Endothelial cell of umbilical vein (primary cell): ENCODE results near the gene NDUFS3. TPM values are rescaled to one million over a fixed set of nuclear protein-coding genes. Genes with fewer than 3 reads are reported as not detected.

Experiments used
- BruUV-seq: library from RNA; stranded (reverse); fragments of 400-500 nt; replicated peaks from 2 replicates; lab custom pipeline; 2021; lab: Mats Ljungman, UMichigan
- CTCF ChIA-PET: fragments of 300-600, 350-600 bp; sonication (Branson Sonifier 250); formaldehyde crosslinking; loops from one replicate; lab custom pipeline; 2021; ENCODE audit warnings: antibody characterized with exemption, inconsistent platforms; lab: Charles Lee
- POLR2A ChIA-PET: fragments of 300-600, 350-600 bp; sonication (Branson Sonifier 250); formaldehyde crosslinking; loops from one replicate; lab custom pipeline; 2021; ENCODE audit warnings: antibody characterized with exemption, inconsistent platforms; lab: Charles Lee
- DNase-seq: peaks from one replicate; pipeline ENCODE4 v3.0.0-alpha.2; 2011; ENCODE audit warnings: low read depth, low spot score
- FAIRE-seq: peaks from 2 replicates; lab custom pipeline; 2011; peaks lifted over from hg19 to GRCh38; lab: Jason Lieb, UNC
- H2AFZ ChIP-seq: 2 replicates; pipeline ENCODE4 v1.6.0; 2012; ENCODE audit warnings: low read depth, low read length, control low read depth, inconsistent platforms
- H3K27ac ChIP-seq: 2 replicates; pipeline ENCODE4 v1.5.1; 2011; ENCODE audit warnings: low read depth, mild to moderate bottlenecking, control low read depth, low read length, moderate library complexity; ENCODE audit not compliant: insufficient read depth
- H3K27me3 ChIP-seq, 2 experiments: 2 replicates each; pipeline versions ENCODE4 v1.6.0 to v1.6.1; 2011; ENCODE audit warnings: low read length in 2 of 2, mixed read lengths in 1 of 2; ENCODE audit not compliant: control insufficient read depth in 2 of 2, insufficient read depth in 2 of 2
- H3K36me3 ChIP-seq, 2 experiments: 2 replicates in 1 of 2; 3 replicates in 1 of 2; pipeline ENCODE4 v1.5.1; 2011; ENCODE audit warnings: low read length in 2 of 2, mild to moderate bottlenecking in 1 of 2, moderate library complexity in 1 of 2; ENCODE audit not compliant: control insufficient read depth in 2 of 2, insufficient read depth in 2 of 2; ENCODE audit errors: extremely low read depth in 1 of 2
- H3K4me1 ChIP-seq: 3 replicates; pipeline ENCODE4 v1.5.1; 2011; ENCODE audit warnings: mild to moderate bottlenecking, low read length; ENCODE audit not compliant: control insufficient read depth, insufficient read depth; ENCODE audit errors: extremely low read depth
- H3K4me2 ChIP-seq: 2 replicates; pipeline ENCODE4 v1.6.1; 2011; ENCODE audit warnings: low read length, control low read depth, mixed read lengths; ENCODE audit not compliant: insufficient read depth
- H3K4me3 ChIP-seq, 3 experiments: fragments of 200-600 bp in 1 of 3; sonication (generic), shearing (Covaris generic) in 1 of 3; replicated peaks in 1 of 3; 2 replicates each; pipeline ENCODE4 v1.5.1; 2011 to 2016; ENCODE audit warnings: control low read depth in 3 of 3, low read length in 3 of 3, mild to moderate bottlenecking in 2 of 3, inconsistent platforms in 1 of 3, low read depth in 1 of 3, moderate library complexity in 1 of 3; ENCODE audit not compliant: insufficient read depth in 1 of 3
- H3K79me2 ChIP-seq: 2 replicates; pipeline ENCODE4 v1.6.0; 2012; ENCODE audit warnings: low read length, inconsistent platforms; ENCODE audit not compliant: control insufficient read depth, insufficient read depth
- H3K9ac ChIP-seq: replicated peaks from 2 replicates; pipeline ENCODE3; 2011; ENCODE audit warnings: low read length, control low read depth; ENCODE audit not compliant: insufficient read depth; ENCODE audit errors: extremely low read depth
- H3K9me1 ChIP-seq: replicated peaks from 3 replicates; pipeline ENCODE4 v1.6.0; 2011; ENCODE audit warnings: mild to moderate bottlenecking, low read length; ENCODE audit not compliant: control insufficient read depth, insufficient read depth; ENCODE audit errors: extremely low read depth
- H3K9me3 ChIP-seq: replicated peaks from 2 replicates; pipeline ENCODE4 v1.5.1; 2012; ENCODE audit warnings: low read length, inconsistent platforms; ENCODE audit not compliant: control insufficient read depth, insufficient read depth
- H4K20me1 ChIP-seq: replicated peaks from 2 replicates; pipeline ENCODE3; 2011; ENCODE audit warnings: mild to moderate bottlenecking, low read length; ENCODE audit not compliant: control insufficient read depth, insufficient read depth; ENCODE audit errors: extremely low read depth
- EZH2 ChIP-seq: IDR thresholded peaks from 2 replicates; pipeline ENCODE4 v1.6.1; 2012; ENCODE audit warnings: borderline replicate concordance, low read depth, mild to moderate bottlenecking, moderate library complexity, low read length, inconsistent platforms; ENCODE audit not compliant: severe bottlenecking
- FOS ChIP-seq: IDR thresholded peaks from 2 replicates; pipeline ENCODE4 v1.6.1; 2011; ENCODE audit warnings: mild to moderate bottlenecking, low read length, moderate library complexity, borderline replicate concordance; ENCODE audit not compliant: insufficient read depth
- GATA2 ChIP-seq: IDR thresholded peaks from 2 replicates; pipeline ENCODE4 v1.7.0; 2011; ENCODE audit warnings: low read depth, mild to moderate bottlenecking, moderate library complexity, mixed read lengths, low read length; ENCODE audit not compliant: insufficient read length, insufficient read depth
- JUN ChIP-seq: IDR thresholded peaks from 2 replicates; pipeline ENCODE4 v1.6.1; 2011; ENCODE audit warnings: borderline replicate concordance, low read depth; ENCODE audit not compliant: insufficient read length, insufficient read depth
- MYC ChIP-seq: IDR thresholded peaks from one replicate; pipeline ENCODE4 v1.6.1; 2011; ENCODE audit warnings: mild to moderate bottlenecking, low read depth, low read length
- POLR2A ChIP-seq: IDR thresholded peaks from 2 replicates; pipeline ENCODE4 v1.6.1; 2012; ENCODE audit warnings: low read depth, mild to moderate bottlenecking, control low read depth, low read length
- POLR2AphosphoS5 ChIP-seq: IDR thresholded peaks from 2 replicates; pipeline ENCODE4 v1.6.1; 2012; ENCODE audit warnings: low read depth, mild to moderate bottlenecking, control low read depth, low read length, moderate library complexity; ENCODE audit not compliant: insufficient read depth
- dilution Hi-C: fragments of 300-500 bp; cut with MboI; formaldehyde crosslinking; loops from one replicate; pipeline ENCODE4 v1.15.0; 2019; ENCODE audit warnings: low sequenced_read_pairs; ENCODE audit not compliant: extremely low pct_ligation_motif_present
- intact Hi-C: fragments of 100-400 bp; cut with micrococcal nuclease; formaldehyde crosslinking; loops from one replicate; pipeline ENCODE4 v1.10.0; 2022
- polyA plus RNA-seq, 4 experiments: library from polyadenylated mRNA; depleted of rRNA in 3 of 4; stranded (reverse) in 3 of 4; unstranded in 1 of 4; fragments of >200 nt; gene quantifications; 2 replicates each; pipeline versions ENCODE4 v1.2.1 to v1.2.3, GENCODE V29; 2011 to 2012; ENCODE audit warnings: missing spikeins in 1 of 4
- total RNA-seq: library from RNA; stranded (reverse); gene quantifications from 2 replicates; pipeline ENCODE4 v1.2.3, GENCODE V29; 2021
- TF ChIP-seq, protein P1 (sequence below): IDR thresholded peaks from 2 replicates; pipeline ENCODE4 v1.6.1; 2011; ENCODE audit not compliant: insufficient read depth, insufficient read length
- TF ChIP-seq, protein P2 (sequence below), 2 donors: IDR thresholded peaks; 1 replicate in 1 of 2; 2 replicates in 1 of 2; pipeline ENCODE4 v1.5.1; 2011; ENCODE audit warnings: low read length in 2 of 2, mild to moderate bottlenecking in 2 of 2, moderate library complexity in 2 of 2, control low read depth in 1 of 2, inconsistent platforms in 1 of 2, low read depth in 1 of 2; ENCODE audit not compliant: insufficient read depth in 1 of 2; ENCODE audit errors: extremely low read depth in 1 of 2

The NDUFS3 gene
- total and polyA plus RNA-seq, 2 donors (not counting 3 experiments of a cell fraction or from before 2014, with no cell fraction given): 99.7 to 169 TPM

DNA sequence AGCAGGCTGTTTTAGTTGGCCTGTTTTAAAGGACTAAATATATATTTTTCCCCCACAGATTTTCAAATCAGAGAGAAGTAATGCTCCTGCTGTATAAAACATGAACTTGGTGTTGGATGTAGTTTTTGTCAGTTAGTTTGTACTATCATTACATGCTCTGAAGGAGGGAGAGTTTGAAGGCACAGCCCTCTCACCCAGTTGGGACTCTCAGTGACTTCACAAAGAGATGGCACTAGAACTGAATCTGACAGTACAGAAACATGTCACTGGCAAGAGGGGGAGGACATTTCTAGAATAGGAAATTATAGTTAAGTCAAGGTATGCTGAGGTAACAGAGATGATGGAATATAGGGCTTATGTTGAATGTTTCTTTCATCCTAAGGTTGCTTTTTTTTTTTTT is 36.4 kb downstream of the NDUFS3 start:
- no peak for TF ChIP-seq EZH2
- no peak for TF ChIP-seq JUN
- TF ChIP-seq POLR2A: no peak
- TF ChIP-seq MYC: no peak
- no peak for TF ChIP-seq FOS
- no peak for TF ChIP-seq POLR2AphosphoS5
- TF ChIP-seq, protein P1, sequence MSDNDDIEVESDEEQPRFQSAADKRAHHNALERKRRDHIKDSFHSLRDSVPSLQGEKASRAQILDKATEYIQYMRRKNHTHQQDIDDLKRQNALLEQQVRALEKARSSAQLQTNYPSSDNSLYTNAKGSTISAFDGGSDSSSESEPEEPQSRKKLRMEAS: no peak
- TF ChIP-seq GATA2: no peak
- TF ChIP-seq, protein P2, sequence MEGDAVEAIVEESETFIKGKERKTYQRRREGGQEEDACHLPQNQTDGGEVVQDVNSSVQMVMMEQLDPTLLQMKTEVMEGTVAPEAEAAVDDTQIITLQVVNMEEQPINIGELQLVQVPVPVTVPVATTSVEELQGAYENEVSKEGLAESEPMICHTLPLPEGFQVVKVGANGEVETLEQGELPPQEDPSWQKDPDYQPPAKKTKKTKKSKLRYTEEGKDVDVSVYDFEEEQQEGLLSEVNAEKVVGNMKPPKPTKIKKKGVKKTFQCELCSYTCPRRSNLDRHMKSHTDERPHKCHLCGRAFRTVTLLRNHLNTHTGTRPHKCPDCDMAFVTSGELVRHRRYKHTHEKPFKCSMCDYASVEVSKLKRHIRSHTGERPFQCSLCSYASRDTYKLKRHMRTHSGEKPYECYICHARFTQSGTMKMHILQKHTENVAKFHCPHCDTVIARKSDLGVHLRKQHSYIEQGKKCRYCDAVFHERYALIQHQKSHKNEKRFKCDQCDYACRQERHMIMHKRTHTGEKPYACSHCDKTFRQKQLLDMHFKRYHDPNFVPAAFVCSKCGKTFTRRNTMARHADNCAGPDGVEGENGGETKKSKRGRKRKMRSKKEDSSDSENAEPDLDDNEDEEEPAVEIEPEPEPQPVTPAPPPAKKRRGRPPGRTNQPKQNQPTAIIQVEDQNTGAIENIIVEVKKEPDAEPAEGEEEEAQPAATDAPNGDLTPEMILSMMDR (IDR thresholded peaks at IDR 0.05; ENCODE audit: extremely low read depth in 1 of 2, insufficient read depth in 1 of 2, low read depth in 1 of 2, low read length in 2 of 2): no peak
- H3K9ac ChIP-seq: no peak overlapping the region
- intact Hi-C loops: no loop called here

More for the DNA sequence above, 36.4 kb downstream of the NDUFS3 start:
- dilution Hi-C loops: no loop called here
- CTCF ChIA-PET: interaction anchor here (2.4 kb wide), 1 partner anchor 8 kb away, joined by 12 read pairs; no protein-coding TSS in a partner anchor
- Histone ChIP-seq H3K79me2 (no peaks in the 10 kb centered on the region), H3K4me1 (no peaks in the 10 kb centered on the region), H3K4me3 (no peak overlapping the region), H3K27ac (no peak overlapping the region), H4K20me1 (no peaks in the 10 kb centered on the region), H3K36me3 (no peaks in the 10 kb centered on the region), H2AFZ (no peak overlapping the region), H3K27me3 (no peaks in the 10 kb centered on the region), H3K4me2 (no peak overlapping the region), H3K9me3 (no peaks in the 10 kb centered on the region), H3K9me1 (no peaks in the 10 kb centered on the region)
- DNase-seq (no peak), FAIRE-seq (no peak)
- BruUV-seq: no TSS peak
- POLR2A ChIA-PET: no interaction called here
